ENCODE data around the gene MGMT. TPM values are rescaled to one million over a fixed set of nuclear protein-coding genes. Genes with fewer than 3 reads are reported as not detected.

Gene MGMT
- total and polyA plus RNA-seq, 2 of the 4 experiments (the other 2 are of a cell fraction): 11.5 to 17.8 TPM

DNA sequence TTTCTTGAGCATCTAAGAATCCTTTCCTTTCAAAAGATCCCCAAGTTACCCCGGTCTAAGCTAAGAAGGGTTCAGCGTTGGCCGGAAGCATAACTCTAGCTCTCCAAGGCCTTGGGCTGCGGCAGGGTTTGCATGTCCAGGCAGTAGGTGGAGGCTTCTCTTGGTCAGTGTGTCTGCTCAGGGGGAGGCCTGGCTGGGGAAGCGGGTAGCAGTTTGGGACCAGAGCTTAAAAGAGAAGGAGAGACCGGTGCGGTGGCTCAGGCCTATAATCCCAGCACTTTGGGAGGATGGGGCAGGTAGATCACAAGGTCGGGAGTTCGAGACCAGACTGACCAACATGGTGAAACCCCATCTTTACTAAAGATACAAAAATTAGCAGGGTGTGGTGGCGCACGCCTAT is 226.3 kb downstream of the MGMT start:
- H2AK9ac ChIP-seq (replicated peaks; ENCODE audit: low read depth, low read length, poor library complexity): no peak overlapping the region
- H3K9me1 ChIP-seq (ENCODE audit: insufficient read depth, low read length): no peaks in the 10 kb centered on the region
- H2BK15ac ChIP-seq (ENCODE audit: low read depth, low read length): no peak overlapping the region
- no peaks in the 10 kb centered on the region for H3K36me3 ChIP-seq (ENCODE audit: control insufficient read depth, insufficient read depth, low read length)
- no peak overlapping the region for H3K4me3 ChIP-seq (ENCODE audit: insufficient read depth, low read depth, low read length)
- DNase-seq (no peak), ATAC-seq (ENCODE audit: low read depth) (no peak)
- no peaks in the 10 kb centered on the region for H3K9me3 ChIP-seq (ENCODE audit: control insufficient read depth, insufficient read depth, low read length)
- in situ Hi-C loops (cut with MboI; ENCODE audit: low sequenced_read_pairs) (no loop called here), dilution Hi-C loops (cut with HindIII; ENCODE audit: low sequenced_read_pairs, unreplicated experiment) (no loop called here), intact Hi-C loops (cut with micrococcal nuclease) (no loop called here)
- H3K9ac ChIP-seq (ENCODE audit: low read depth, low read length): no peak overlapping the region
- H3K79me1 ChIP-seq (ENCODE audit: low read depth in 1 of 2, low read length in 2 of 2): no peaks in the 10 kb centered on the region
- H3K18ac ChIP-seq (ENCODE audit: low read depth, low read length): no peak overlapping the region
- H4K91ac ChIP-seq (ENCODE audit: insufficient read depth, low read depth, low read length): no peak overlapping the region
- WGBS, 2 experiments (ENCODE audit: extremely low coverage in 2 of 2, insufficient read length in 1 of 2): no CpG with 5 or more reads among the region's 11 CpGs
- H2AK5ac ChIP-seq (ENCODE audit: low read depth, low read length): no peak overlapping the region
- no peak overlapping the region for H3K23ac ChIP-seq (ENCODE audit: low read depth, low read length)
- H4K5ac ChIP-seq (ENCODE audit: low read depth, low read length): no peak overlapping the region
- TF ChIP-seq BHLHE40 (IDR thresholded peaks at IDR 0.05; ENCODE audit: low read depth, low read length): no peak
- TF ChIP-seq, protein P1, sequence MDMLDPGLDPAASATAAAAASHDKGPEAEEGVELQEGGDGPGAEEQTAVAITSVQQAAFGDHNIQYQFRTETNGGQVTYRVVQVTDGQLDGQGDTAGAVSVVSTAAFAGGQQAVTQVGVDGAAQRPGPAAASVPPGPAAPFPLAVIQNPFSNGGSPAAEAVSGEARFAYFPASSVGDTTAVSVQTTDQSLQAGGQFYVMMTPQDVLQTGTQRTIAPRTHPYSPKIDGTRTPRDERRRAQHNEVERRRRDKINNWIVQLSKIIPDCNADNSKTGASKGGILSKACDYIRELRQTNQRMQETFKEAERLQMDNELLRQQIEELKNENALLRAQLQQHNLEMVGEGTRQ (IDR thresholded peaks at IDR 0.05; ENCODE audit: low read depth, low read length): no peak
- no peak for TF ChIP-seq RAD21 (IDR thresholded peaks at IDR 0.05; ENCODE audit: low read length)
- TF ChIP-seq, protein P2, sequence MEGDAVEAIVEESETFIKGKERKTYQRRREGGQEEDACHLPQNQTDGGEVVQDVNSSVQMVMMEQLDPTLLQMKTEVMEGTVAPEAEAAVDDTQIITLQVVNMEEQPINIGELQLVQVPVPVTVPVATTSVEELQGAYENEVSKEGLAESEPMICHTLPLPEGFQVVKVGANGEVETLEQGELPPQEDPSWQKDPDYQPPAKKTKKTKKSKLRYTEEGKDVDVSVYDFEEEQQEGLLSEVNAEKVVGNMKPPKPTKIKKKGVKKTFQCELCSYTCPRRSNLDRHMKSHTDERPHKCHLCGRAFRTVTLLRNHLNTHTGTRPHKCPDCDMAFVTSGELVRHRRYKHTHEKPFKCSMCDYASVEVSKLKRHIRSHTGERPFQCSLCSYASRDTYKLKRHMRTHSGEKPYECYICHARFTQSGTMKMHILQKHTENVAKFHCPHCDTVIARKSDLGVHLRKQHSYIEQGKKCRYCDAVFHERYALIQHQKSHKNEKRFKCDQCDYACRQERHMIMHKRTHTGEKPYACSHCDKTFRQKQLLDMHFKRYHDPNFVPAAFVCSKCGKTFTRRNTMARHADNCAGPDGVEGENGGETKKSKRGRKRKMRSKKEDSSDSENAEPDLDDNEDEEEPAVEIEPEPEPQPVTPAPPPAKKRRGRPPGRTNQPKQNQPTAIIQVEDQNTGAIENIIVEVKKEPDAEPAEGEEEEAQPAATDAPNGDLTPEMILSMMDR (conservative IDR thresholded peaks at IDR 0.05; ENCODE audit: low read depth, low read length): no peak
- TF ChIP-seq RCOR1 (IDR thresholded peaks at IDR 0.05; ENCODE audit: insufficient replicate concordance, low read length): no peak
- TF ChIP-seq MAFK (IDR thresholded peaks at IDR 0.05; ENCODE audit: low read depth, low read length): no peak
- no peak for TF ChIP-seq POLR2A (IDR thresholded peaks at IDR 0.05; ENCODE audit: low read depth, low read length)
- no peak for TF ChIP-seq MAZ (IDR thresholded peaks at IDR 0.05; ENCODE audit: borderline replicate concordance, low read depth, low read length)
- no peak for TF ChIP-seq RFX5 (IDR thresholded peaks at IDR 0.05; ENCODE audit: low read depth, low read length)
- TF ChIP-seq CHD1 (IDR thresholded peaks at IDR 0.05; ENCODE audit: low read depth, low read length): no peak
- H3K56ac ChIP-seq (ENCODE audit: extremely low read depth, insufficient read depth, low read length): no peak overlapping the region
- H3K4me2 ChIP-seq (ENCODE audit: low read depth, low read length): no peak overlapping the region
- no peak overlapping the region for H3K4ac ChIP-seq (ENCODE audit: low read depth, low read length)
- H4K20me1 ChIP-seq (ENCODE audit: insufficient read depth, low read length): no peaks in the 10 kb centered on the region
- no peak overlapping the region for H3K14ac ChIP-seq (replicated peaks; ENCODE audit: low read depth, low read length)
- H3K4me1 ChIP-seq (ENCODE audit: control insufficient read depth, insufficient read depth, low read length): peaks cover 1% of the 10 kb centered on the region; the same call in 1 of the 2 replicates
- H3K27me3 ChIP-seq (ENCODE audit: control insufficient read depth, insufficient read depth, low read length): no peaks in the 10 kb centered on the region
- H4K8ac ChIP-seq (ENCODE audit: low read depth in 2 of 2, low read length in 2 of 2): no peak overlapping the region
- no peak overlapping the region for H3K27ac ChIP-seq (ENCODE audit: insufficient read depth, low read length)
- ChIA-PET CTCF (no interaction called here), POLR2A (ENCODE audit: unreplicated experiment) (no interaction called here)
- H2BK20ac ChIP-seq (ENCODE audit: low read depth, low read length): no peak overlapping the region
- no peak overlapping the region for H2BK120ac ChIP-seq (ENCODE audit: low read depth, low read length)
- no TSS peak for BruUV-seq (replicated peaks)
- no peak overlapping the region for H2AFZ ChIP-seq (replicated peaks; ENCODE audit: low read length, poor library complexity)
- no peak overlapping the region for H2BK5ac ChIP-seq (ENCODE audit: low read depth, low read length, poor library complexity, severe bottlenecking)

Data from IMR-90 (cell line).